Mucosa of gallbladder (tissue), 1 donor: ENCODE measurements around the gene ENOX2. TPM values are rescaled to one million over a fixed set of nuclear protein-coding genes. Genes with fewer than 3 reads are reported as not detected.
"Not testable (repeated sequence)": the region's sequence is repeated elsewhere in the genome, so short reads cannot be mapped to it uniquely, and the experiment has no call there.

ENCODE experiments used
- DNase-seq: peaks from one replicate; pipeline ENCODE4 v3.0.0-alpha.2; 2020; ENCODE audit warnings: low spot score
- total RNA-seq: library from RNA; stranded (reverse); gene quantifications from one replicate; pipeline ENCODE4 v1.2.1, GENCODE V29; 2021
- donor health status: DM: no; HTN: no; CAD: no.

The ENOX2 gene, protein sequence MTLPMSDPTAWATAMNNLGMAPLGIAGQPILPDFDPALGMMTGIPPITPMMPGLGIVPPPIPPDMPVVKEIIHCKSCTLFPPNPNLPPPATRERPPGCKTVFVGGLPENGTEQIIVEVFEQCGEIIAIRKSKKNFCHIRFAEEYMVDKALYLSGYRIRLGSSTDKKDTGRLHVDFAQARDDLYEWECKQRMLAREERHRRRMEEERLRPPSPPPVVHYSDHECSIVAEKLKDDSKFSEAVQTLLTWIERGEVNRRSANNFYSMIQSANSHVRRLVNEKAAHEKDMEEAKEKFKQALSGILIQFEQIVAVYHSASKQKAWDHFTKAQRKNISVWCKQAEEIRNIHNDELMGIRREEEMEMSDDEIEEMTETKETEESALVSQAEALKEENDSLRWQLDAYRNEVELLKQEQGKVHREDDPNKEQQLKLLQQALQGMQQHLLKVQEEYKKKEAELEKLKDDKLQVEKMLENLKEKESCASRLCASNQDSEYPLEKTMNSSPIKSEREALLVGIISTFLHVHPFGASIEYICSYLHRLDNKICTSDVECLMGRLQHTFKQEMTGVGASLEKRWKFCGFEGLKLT
- 18.2 TPM for total RNA-seq

DNA sequence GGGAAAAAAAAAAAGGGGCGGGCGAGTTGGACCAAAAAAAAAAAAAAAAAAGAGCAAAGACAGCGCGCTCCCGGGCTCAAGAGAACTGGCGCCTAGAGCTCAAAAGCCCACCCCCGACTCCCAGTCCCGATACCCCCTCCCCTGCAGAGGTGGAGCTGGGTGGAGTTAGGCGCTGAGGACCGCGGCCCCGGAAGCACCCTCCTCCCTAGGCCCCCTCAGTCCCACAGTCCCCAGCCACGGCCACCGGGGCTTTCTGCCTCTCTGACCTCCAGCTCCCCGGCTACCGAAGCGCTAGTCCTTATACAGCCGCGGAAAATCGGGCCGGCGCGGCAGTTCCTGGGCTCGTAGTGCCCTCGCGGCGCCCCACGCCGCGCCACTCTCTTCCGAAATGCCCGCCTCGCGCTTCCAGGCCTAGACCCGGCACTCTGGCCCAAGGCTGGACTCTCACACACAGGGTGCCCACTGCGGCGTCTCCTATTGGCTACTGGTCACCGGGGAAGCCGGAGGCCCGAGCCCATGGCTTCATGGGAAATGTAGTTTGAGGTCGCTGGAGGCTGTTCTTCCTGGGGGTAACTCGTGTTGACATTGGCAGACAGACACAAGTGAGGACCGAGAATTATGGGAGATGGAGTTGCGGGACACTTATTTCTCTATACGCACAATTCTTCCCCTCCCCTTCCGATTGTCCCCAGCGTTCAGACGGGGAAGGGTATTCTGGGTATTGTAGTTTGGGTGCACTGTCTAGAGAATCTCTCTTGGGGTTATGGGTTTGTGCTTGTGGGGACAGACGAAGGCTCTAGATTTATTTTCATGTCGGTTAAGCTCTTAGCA is at the start of gene ENOX2:
TSS of gene ENOX2 (minus strand) at position 427 of the 831 bp plus-strand sequence. CDS start 199,993 bp downstream, outside the sequence.
- peak; percentile 94 for DNase-seq

DNA sequence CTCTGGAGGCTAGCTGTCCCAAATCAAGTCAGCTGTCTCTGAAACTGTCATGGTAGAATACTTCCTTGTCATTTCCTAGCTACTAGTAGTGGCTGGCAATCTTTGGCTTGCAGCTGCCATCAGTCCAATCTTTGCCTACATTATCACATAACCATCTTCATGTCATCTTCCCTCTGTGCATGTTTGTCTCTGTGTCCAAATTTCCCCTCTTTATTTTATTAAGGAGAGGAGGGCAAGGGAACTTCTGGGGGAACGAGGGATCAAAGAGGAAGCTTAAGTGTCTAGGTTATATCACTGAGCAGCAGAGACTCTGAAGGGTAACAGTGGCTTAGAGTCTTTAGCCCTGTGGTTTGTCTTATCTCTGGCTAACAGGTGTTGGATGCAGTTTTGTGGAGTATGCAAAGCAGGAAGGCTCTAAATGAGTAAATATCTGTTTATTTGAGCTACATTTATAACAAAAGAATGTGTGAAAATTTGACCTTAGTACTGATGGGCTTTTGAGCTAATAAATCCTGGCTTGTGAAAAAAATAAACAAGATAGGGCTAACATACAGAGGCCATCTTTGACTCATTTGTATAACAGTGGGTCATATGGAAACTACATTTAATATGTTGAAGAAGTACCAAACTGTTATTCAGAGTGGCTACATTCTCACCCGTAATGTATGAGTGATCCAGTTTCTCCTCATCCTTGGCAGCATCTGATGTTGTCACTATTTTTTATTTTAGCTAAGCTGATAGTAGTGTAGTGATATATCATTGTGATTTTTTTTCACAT is 49.4 kb upstream of the ENOX2 start:
- no peak for DNase-seq

DNA sequence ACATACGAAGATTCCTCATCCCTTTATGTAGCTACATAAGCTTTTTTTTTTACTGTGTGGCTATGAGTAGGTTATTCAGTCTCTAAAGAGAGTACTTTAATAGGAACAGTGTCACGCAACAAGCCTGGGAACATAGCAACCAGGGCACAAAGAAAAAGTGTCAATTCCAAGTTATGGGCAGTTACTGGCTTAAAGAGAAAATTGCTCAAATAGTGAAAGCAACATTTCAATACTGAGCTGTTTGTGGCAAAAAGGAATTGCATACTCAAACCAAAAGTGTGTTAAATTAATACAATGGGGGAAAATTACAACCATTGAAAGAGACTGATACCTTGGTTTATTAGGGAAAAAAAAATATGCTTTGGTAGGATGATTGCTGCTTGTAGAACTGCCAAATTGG is 41.2 kb upstream of the ENOX2 start:
- no peak for DNase-seq

DNA sequence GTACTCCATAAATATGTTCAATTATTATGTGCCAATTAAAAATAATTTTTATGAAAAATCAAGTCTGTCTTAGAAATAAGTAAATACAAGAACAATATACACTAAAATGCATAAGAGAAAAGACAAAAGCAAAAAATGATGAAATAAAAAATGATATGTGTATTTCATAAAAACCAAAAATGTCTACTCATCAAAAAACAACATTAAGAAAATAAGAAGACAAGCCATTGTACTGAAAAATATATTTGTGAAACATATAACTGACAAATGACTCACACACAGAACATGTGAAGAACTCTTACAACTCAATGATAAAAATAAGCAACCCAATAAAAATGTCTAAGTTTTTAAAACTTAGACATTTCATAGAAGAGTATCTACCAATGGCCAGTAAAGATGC is 34.1 kb upstream of the ENOX2 start:
- no peak for DNase-seq

DNA sequence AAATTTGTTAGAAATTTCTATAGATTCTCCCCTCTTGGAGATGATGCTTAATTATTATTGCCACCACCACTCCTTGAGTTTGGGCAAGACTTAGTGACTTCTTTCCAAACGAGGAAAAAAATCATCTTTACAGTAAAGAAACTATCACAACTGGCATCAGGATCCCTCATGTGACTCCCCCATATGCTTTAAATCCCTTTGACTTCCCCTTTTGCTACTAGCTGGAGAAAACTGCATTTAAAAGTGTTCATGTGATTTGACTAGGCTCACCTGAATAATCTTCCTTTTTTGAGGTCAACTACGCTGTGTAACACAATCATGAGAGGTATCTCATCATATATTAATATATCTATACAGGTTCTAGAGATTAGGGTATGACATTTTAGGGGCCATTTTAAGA is 30.3 kb upstream of the ENOX2 start:
- DNase-seq, result no peak

DNA sequence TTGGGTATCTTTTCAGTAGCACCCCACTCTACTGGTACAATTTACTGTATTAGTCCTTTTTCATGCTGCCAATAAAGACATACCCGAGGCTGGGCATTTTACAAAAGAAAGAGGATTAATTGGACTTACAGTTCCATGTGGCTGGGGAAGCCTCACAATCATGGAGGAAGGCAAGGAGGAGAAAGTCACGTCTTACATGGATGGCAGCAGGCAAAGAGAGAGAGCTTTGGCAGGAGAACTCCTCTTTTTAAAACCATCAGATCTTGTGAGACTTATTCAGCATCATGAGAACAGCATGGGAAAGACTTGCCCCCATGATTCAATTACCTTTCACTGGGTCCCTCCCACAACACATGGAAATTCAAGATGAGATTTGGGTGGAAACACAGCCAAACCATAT is 17.4 kb upstream of the ENOX2 start:
- DNase-seq, result not testable (repeated sequence)

DNA sequence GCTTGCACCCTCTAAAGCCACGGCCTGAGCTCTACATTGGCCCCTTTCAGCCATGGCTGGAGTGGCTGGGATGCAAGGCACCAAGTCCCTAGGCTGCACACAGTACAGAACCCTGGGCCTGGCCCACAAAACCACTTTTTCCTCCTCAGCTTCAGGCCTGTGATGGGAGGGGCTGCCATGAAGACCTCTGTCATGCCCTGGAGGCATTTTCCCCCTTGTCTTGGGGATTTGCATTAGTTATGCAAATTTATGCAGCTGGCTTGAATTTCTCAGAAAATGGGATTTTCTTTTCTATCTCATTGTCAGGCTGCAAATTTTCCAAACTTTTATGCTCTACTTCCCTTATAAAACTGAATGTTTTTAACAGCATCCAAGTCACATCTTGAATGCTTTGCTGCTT is 16.7 kb upstream of the ENOX2 start:
- not testable (repeated sequence) for DNase-seq

DNA sequence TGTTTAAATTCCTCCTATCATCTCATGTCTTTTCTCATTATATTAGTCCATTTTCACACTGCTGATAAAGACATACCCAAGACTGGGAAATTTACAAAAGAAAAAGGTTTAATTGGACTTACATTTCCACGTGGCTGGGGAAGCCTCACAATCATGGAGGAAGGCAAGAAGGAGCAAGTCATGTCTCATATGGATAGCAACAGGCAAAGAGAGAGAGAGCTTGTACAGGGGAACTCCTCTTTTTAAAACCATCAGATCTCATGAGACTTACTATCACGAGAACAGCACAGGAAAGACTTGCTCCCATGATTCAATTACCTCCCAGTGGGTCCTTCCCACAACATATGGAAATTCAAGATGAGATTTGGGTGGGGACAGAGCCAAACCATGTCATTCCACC is 15.5 kb upstream of the ENOX2 start:
- not testable (repeated sequence) for DNase-seq

DNA sequence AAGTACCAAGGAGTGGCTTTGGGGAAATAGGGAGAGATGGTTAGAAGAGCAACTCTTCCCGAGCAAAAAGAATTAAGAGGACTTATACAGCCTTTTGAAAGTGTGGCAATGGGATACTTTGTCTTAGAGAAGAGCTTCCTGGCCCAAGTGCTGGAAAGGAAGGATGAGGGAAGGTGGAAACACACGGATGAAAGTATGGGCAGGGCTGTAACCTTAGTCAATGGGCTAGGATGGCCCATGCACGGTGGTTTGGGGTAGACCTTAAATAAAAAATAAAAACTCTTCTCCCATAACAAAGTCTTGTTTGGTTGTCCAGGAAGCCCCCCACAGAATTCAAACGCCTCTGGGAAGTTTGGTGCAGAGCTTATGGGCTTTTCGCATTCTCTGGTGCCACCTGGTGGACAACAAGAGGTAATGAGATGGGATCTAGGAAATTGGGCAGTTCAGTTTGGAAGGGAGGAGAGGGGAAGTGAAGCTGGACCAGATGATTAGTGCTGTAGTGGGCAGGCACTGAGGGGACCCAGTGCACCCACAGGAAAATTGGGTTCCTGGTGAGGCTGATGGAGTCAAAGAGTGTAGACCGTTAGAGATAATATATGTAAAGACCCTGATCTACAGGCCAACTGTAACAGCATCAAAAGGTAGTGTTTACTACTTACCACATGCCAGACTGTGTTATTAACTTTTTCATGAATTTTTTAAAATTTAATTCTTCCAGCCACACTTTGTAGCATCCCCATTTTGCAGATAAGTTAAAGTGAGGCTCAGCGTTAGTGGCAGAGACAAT is 13.8 kb upstream of the ENOX2 start:
- peak; percentile 40 for DNase-seq

DNA sequence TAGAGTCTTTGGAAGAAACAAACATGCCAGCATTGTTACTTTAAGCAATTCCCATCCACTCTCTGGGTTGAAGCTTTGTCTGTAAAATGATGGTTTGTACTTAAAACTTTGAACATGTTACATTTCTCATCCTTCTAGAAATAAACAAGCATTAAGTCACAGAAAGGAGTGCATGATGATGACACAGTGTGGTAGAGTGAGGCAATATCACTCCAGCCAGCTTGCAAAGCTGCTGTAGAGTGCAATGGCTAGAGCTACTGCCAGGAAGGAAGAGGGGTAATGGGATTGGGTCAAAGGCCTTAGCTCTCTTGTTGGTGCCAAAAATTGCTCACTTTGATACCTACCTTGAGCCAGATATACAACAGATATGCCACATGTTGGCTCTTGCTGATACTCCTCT is 12.3 kb upstream of the ENOX2 start:
- DNase-seq, result no peak

DNA sequence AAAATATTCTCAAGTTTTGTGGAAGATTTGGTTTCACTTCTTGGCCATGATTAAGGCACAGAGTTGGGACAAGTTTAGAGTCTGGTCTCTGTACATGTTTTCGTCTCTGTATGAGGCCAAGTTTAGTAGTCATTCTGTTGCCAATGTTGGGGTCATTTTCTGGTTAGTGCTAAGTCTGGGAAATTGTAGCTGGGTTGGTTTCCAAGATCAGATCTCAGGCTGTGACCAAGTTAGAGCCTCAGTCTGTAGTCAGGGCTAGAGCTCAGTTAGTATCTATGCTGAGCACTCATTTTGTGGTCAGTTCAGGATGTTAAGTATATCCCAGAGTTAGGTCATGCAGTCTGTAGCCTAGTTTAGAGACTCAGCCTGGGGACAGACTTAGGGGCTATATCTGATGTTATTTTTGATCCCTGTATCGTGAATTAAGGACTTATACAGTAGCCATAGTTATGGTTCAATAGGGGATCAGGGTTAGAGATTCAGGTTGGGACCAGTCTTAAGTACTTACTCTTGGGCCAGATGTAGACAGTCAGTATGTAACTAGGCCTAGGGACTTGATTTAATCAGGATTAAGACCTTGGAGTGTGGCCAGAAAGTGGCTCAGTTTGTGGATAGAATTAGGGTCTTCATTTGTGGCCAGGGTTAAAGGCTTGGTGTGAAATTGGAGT is 6.6 kb upstream of the ENOX2 start:
- DNase-seq, result no peak

DNA sequence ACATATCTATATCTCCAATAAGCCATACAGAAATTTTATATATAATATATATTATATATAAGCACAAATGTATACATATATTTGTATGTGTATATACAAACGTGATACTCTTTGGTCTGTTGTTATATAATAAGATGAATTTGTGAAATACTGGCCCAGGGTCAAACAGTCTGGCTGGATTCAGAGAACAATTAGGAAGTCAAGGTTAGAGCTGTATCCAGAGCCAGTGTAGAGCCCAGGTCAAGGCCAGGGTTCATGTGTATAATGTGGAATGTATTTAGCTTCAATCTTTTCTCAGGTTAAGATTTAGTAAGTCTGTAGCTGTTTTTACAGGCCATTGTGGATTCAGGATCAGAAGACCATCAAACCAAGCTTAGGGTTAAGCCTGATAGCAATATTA is 3.8 kb upstream of the ENOX2 start:
- DNase-seq, result no peak

DNA sequence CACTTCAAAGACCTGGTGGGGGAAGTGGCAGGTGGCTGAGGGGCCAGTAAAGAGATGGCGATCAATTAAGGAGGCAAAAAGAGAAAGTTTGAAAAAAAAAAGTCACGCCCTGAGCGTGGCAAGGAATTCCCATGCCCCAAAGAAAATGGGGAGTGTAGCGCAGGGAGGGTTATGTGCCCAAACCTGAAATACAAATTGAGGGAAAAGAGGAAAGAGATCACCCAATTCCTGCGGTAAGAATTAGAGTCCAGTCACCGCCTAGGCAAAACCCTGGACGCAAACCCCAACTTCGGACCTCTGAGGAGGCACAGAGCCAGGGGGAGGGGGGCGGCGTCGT is 595 bp downstream of the ENOX2 start:
- DNase-seq, result no peak

DNA sequence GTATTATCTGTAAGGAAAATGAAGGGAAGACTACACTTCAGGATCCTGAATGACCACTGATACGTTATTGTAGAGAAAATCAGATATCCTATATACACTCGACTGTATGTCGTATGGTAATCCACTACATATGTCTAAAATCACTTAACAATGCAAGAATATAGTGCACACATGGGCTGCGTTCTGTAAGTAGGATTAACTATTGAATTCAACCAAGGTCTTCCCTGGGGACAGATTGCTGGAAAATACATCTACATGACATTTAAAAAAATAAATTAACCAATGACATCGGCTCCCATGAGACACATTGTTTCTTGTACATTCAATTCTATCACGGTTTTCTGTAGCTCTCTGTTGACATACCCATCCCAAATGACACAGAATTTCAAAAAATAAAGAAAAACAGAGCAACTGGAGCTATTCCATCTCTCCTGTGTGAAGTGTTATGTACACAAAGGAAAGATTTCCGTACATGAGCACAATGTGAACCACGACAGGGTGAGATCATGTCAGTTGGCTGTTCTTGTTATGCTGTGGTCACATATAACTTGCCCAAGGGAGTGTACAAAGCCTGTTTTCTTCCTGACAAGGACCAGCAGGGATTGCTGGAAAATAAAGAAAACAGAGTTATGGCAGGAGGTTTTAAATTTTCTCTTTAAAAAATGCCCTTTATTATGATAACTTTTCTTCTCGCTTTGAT is 6.1 kb downstream of the ENOX2 start:
- DNase-seq, result no peak

DNA sequence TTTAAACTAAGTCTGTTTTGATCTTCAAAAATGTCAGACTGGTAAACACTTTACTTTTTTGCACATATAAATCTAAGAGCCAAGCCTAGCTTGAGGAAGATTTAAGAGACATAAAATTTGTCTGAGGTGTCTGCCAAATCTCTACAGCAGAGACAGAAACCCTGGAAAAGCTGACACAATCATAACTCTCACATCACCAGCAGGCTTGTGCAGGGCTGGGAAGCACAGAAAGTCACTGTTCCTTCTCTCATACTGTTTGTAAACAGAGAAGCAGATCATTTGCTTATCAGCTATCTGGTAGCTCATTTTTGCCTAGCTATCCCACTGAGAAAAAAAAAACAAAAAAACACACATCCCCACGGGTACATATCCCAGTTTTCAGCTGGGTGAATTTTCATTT is 7.0 kb downstream of the ENOX2 start:
- no peak for DNase-seq

DNA sequence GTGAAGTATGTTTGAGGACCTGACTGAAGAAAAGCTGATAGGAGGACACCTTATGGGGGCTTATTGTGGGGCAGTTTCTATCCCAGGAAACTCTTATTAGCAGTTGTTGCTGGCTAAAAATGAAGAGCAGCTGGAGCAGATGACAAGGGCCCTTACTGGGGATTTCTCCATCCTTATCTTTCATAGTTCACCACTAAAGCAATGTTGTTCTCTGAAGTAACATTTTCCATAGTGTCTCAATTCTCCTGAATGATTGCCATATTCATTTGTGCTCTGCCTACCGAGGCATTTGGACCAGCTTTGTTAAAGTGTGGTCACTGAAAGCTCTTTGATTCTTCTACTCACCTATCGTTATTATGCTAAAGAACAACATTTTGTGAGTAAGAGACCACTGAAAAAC is 7.7 kb downstream of the ENOX2 start:
- DNase-seq, result no peak

DNA sequence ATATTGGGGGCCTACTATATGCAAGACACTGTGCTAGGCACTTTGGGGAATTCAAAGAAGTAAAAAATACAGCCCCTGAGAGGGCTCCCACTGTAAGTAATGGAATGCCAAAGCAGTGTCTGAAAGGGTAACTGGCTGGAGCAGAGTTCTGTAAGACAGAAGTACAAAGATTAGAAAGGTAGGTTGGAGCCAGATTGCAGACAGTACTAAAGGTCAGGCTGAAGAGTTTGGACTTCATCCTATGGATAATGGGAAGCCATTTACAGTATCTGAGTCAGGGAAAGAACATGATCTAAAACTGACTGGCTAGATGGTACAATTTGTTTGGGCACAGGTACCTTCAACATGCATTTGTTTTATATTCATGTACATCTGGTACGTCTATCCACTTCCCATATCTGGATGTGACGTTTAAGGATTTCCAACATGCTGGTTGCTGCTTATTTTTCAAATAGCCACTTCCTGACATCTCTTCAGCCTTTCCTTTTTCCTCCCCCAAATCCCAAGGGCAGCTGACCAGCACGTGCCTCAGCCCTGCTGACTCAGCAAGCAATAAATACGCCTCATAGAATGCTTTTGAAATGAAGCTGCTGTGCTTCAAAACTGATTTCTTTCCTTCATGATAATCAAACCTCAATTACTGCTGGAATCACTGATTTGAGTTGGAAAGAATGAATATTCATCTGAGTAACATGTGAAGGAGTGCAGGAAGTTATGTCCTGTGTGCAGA is 9.5 kb downstream of the ENOX2 start:
- DNase-seq, result no peak

DNA sequence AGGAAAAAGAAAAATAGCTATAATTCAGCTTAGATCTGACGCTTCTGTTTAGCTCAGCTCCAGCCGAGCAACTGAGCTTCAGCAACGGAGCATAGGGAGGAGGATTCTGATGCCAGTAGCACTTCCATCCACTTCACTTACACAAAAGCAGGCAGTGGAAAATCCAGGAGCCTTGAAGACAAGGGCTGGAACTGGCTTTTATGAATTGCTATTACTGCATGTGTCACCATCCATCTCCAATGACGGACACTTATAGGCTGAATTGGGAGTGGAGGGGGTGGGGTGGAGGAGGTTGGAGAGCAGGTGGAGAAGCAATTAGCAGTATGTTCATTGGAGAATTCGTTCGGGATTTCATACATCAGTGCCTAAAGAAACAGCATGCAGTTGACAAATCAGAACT is 15.6 kb downstream of the ENOX2 start:
- no peak for DNase-seq

DNA sequence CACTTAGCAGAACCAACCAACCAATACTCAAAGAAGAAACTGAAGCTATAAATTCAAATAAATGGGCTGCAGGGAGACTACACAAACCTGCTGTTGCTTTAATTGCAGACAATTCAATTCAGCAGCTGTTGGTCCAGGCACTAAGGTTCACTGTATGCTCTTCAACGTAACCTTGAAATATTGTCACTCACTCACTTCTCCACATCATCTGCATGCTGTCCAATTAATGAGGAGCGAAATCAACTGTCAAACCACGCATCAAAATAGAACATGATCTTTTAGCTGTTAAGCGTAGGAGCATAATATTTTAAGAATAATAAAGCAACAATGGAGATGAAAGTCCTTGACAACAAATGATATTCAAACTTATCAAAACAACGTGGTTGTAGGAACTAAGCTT is 17.0 kb downstream of the ENOX2 start:
- DNase-seq, result no peak
